Uterus (tissue), 2 donors: ENCODE results near the gene PHPT1.

Source experiments
- CTCF ChIP-seq, 4 experiments: fragments of 200-600 bp in 2 of 4; fragments of 450-650 bp in 2 of 4; sonication (generic) in 2 of 4; IDR thresholded peaks; one replicate each; pipeline ENCODE4 v1.5.1; 2016 to 2019; ENCODE audit warnings: antibody characterized with exemption in 4 of 4, mild to moderate bottlenecking in 2 of 4, moderate library complexity in 1 of 4
- POLR2A ChIP-seq, 2 donors: fragments of 450-650 bp; IDR thresholded peaks; one replicate each; pipeline ENCODE4 v1.6.1; 2016; ENCODE audit warnings: antibody characterized with exemption in 2 of 2, mild to moderate bottlenecking in 1 of 2, moderate library complexity in 1 of 2

- TF ChIP-seq CTCF (IDR thresholded peaks at IDR 0.05) (no peak), POLR2A (IDR thresholded peaks at IDR 0.05) (no peak)
Measured at GRCh38 chr9:136888454-136888853, 39.2 kb downstream of the PHPT1 start.
